CD4-positive, alpha-beta T cell treated with Interleukin-10 for 1 hour (primary cell): ENCODE measurements around the gene MANF.

ENCODE experiments used
- DNase-seq: peaks from one replicate; pipeline ENCODE4 v3.0.0-alpha.2; 2020

Gene MANF

GRCh38 chr3:51390246-51391074, 5.4 kb downstream of the MANF start:
- no peak for DNase-seq

- DNase-seq: peak; percentile 98
Measured at GRCh38 chr3:51391075-51391565, 6.0 kb downstream of the MANF start, which contains the start of gene RBM15B. TSS of gene RBM15B (plus strand) at chr3:51391285. CDS start at chr3:51391400, 115 bp downstream.

GRCh38 chr3:51391566-51392354, 6.7 kb downstream of the MANF start:
- DNase-seq: peak; percentile 61

DNA sequence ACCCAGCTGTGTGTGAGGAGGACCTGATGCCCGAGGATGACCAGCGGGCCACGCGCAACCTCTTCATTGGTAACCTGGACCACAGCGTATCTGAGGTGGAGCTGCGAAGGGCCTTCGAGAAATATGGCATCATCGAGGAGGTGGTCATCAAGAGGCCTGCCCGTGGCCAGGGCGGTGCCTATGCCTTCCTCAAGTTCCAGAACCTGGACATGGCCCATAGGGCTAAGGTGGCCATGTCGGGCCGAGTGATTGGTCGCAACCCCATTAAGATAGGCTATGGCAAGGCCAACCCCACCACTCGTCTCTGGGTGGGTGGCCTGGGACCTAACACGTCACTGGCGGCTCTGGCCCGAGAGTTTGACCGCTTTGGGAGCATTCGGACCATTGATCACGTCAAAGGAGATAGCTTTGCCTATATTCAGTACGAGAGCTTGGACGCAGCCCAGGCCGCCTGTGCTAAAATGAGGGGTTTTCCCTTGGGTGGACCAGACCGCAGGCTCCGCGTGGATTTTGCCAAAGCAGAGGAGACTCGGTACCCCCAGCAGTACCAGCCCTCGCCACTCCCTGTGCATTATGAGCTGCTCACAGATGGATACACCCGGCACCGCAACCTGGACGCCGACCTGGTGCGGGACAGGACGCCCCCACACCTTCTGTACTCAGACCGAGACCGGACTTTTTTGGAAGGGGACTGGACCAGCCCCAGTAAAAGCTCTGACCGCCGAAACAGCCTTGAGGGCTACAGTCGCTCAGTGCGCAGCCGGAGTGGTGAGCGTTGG, 7.5 kb downstream of the MANF start:
- no peak for DNase-seq

- DNase-seq: no peak
Measured at GRCh38 chr3:51393134-51393495, 8.0 kb downstream of the MANF start.

- no peak for DNase-seq
Measured at GRCh38 chr3:51393564-51393963, 8.5 kb downstream of the MANF start.

- no peak for DNase-seq
Measured at GRCh38 chr3:51394541-51394940, 9.4 kb downstream of the MANF start.

DNA sequence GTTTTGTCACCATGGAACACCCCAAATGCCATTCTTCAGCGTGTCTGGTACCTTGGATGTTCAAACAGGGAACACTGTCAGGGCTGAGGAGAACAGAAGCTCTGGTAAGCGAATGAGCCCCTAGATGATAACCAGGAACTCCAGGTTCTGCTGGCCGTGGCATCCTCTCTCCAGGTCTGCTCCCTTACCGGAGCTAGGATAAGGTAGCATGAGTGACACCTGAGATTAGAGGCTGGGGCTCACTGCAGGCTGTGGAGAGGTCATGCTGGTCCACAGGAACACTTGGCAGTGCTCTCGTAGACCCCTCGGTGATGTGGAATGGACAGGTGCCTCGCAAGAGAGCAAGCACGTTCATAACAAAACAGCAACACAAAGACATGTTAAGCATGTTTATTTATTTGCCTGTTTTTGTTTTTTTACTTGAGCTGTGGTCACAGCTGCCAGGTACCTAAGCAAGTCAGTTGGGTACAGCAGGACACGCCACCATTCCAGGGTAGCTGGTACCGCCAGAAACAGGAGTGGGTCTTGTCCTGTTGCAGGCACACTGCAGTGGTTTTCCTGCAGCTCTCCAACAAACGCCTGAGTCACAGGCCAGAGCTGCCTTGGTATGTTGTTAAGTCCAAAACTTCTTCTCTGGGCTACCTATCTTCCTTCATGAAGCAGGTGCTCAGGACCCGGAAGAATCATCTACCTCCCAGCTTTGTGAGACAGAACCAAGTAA, 10.6 kb downstream of the MANF start:
- no peak for DNase-seq

- DNase-seq: no peak
Measured at GRCh38 chr3:51396401-51396800, 11.3 kb downstream of the MANF start.

DNA sequence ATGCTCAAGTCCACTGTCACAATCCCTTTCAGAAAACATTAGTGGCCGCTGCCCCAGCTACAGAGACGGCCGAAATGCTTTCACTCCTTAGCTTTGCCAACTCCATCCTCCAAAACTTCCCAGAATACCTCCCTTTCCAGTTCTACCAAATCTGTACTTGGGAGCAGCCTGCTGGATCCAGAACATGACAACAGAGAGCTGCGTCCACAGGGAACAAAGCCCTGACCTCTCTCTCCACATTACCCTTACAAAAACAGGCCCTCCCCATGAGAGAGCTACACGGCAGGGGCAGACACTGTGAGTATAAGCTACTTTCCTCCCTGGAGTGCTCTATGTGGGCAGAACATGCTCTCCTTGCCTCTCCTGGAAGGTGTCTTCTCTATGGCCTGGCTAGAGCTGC, 12.3 kb downstream of the MANF start:
- DNase-seq: no peak

- no peak for DNase-seq
Measured at GRCh38 chr3:51398595-51399310, 13.7 kb downstream of the MANF start.

DNA sequence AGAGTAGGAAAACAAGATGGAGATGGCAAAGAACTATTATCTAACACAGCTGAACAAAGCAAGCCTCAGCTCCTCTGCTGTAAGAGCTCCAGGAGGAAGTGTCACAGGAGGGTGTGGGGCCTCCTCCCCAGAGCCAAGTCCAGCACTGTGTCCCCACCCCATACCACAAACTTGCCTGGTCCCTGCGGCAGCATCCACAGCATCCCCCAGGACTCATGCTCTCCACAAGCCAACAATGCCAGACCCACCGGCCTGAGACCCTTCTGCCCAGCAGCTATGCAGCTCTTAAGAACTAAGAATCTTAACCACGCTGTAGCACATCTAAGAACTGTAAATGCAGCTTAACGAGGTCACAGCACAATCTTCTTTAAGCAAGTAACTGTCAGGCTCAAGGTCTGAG, 15.1 kb downstream of the MANF start:
- DNase-seq: no peak

DNA sequence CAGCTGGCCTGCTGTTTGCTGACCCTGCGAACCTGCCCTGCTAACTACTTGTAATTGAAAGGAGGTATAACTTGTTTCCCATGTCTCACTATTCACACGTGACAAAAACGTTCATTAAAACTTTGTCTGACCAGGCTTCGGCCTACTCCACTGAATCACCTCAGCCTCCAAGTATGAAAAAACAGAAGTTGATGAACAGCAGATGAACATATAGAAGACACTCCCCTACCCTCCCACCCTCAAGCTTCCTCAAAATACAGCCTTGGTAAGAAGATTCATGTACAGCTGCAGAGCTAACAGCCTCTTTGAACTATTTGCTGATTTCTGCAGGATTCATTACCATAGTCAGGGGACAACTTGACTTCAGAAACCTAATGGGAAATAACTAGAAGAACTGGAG, 16.6 kb downstream of the MANF start:
- DNase-seq: no peak

- no peak for DNase-seq
Measured at GRCh38 chr3:51403675-51404074, 18.6 kb downstream of the MANF start.

DNA sequence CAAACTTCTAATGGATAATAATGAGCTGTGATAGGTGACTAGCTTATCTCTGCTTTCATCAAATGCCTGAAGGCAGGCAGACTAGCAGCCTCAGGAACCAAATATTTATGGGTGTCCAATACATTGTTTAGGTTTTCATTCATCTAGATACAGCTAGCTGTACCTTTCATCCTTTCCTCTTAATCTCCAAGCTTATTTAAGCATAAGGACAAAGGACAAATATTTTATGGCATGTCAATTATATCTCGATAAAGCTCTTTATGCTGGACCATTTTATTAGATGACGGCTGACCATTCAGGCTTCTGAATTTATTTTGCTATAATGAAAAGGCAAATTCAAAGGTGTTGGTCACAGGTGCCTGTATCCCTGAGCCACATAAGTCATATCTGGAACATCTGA, 22.9 kb downstream of the MANF start:
- DNase-seq: no peak

GRCh38 chr3:51408813-51409212, 23.7 kb downstream of the MANF start:
- DNase-seq: no peak

GRCh38 chr3:51422211-51422610, 37.1 kb downstream of the MANF start:
- no peak for DNase-seq

DNA sequence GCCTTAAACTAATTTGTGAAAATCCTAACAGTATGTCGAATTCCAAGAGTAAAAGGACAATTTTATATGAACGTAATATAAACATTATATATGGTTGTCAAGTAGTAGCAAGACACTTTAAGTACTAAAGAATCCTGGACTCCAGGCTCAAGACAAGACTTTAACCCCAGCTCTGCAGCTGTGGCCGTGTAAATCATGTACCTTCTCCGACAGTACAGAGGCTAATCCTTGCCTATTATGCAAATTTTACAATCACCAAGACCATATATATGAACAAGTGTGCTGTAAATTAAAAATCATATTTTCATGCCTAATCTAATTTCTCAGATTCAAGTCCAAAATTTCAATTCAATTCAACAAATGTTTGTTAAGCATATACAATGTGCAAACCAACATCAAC, 41.8 kb downstream of the MANF start:
- DNase-seq: no peak

DNA sequence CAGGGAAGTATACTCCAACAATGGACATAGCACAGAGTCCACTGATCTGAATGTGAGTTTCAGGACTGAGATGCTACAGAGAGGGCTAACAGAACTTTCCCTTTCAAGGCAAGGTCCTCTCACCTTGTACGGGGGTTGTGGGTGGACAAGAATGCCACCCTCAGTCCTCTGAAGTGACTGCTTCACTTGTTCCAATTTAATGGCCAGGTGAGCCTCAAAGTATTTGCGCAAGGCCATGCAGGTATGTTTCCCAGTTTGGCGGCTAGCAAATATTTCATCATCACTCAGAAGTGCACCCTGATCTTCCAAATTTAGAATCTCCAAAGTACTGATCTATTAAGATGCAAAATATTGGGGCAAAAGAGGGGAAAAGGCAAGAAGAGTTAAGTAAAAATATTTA, 44.0 kb downstream of the MANF start:
- no peak for DNase-seq

- DNase-seq: no peak
Measured at GRCh38 chr3:51434110-51434509, 49.0 kb downstream of the MANF start.

DNA sequence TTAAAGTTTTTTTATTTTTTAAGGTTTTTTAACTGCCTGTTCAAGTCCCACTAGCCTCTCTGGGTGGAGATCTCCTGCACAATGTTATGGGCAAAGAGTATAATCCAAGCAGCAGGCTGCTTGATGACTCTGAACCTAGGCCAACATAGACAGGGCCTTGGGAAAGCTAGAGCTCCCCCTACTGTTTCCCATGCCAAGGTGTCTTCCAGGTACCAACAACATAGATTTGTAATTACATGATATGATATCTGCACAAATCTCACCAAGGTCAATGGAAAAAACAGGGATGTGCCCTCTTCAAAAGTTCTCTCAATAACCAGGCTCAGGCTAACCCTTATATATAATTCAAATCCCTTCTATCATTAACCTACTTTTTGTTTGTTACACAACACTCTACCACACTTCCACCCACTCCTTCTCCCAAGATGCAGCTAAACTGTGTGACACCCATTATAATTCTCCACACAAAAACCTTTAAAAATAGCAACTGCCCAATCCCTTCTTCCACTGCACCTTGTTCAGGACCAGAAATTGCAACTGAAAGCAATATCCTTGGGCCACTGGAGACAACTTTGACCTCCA, 49.7 kb downstream of the MANF start:
- DNase-seq: peak; percentile 64
